ENCODE data around the gene METTL6. TPM values are rescaled to one million over a fixed set of nuclear protein-coding genes. Genes with fewer than 3 reads are reported as not detected.

Gene METTL6
- total RNA-seq, 1 donor from 2014 or later, result 15.2 TPM

DNA sequence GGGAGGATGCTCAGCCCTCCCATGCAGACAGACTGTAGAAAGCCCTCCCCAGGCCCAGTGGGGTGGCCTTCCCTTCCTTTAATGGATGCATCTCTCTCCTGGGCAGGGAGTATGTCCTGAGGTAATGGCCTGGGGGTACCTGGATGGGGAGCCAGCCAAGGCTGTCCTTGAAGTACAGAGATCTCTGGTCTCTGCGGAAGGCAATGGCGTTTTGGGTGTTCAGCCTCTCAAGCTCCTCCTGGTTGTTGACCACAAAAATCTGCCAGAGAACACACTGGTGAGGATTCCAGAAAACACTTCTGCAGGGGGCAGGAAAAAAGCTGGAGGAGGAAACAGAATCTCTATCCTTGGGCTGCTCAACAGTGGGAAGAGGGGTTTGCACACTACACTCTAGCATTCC, 29.0 kb upstream of the METTL6 start:
- H3K27me3 Mint-ChIP-seq, result no peaks in the 10 kb centered on the region
- H3K9me3 Mint-ChIP-seq, result peaks cover 4% of the 10 kb centered on the region
- intact Hi-C loops (cut with micrococcal nuclease), result no loop called here
- peaks cover 4% of the 10 kb centered on the region for H3K36me3 Mint-ChIP-seq (ENCODE audit: low read depth)
- DNase-seq, result no peak
- peaks cover 15% of the 10 kb centered on the region for H3K4me1 Mint-ChIP-seq
- H3K4me3 Mint-ChIP-seq, result no peak overlapping the region
- H3K27ac Mint-ChIP-seq, result no peak overlapping the region

- Mint-ChIP-seq H3K27me3 (no peaks in the 10 kb centered on the region), H3K27ac (no peak overlapping the region), H3K4me1 (peaks cover 12% of the 10 kb centered on the region), H3K9me3 (peaks cover 4% of the 10 kb centered on the region), H3K36me3 (ENCODE audit: low read depth) (peaks cover 6% of the 10 kb centered on the region), H3K4me3 (no peak overlapping the region)
- intact Hi-C loops (cut with micrococcal nuclease), result no loop called here
- no peak for DNase-seq
These were observed 28.4 kb upstream of the METTL6 start for GRCh38 chr3:15455756-15456155.

DNA sequence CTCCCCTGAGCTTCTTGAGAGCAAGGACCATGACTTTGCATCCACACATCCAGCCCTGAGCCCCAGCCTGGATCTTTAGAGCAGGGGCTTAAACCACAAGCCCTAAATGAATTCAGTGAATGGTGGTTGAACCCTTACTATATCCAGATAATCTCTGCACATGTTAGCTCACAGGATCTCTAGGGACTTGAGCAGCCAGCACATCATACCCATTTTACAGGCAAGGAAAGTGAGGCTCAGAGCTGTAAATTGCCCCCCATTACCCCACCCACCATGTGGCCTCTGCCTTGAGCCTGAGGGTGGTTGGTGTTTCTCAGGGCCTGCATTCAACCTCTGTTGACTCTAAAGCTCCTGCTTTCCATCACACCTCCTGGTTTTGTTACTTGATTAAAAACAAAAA, 27.6 kb upstream of the METTL6 start:
- Mint-ChIP-seq H3K9me3 (peaks cover 4% of the 10 kb centered on the region), H3K4me1 (peaks cover 7% of the 10 kb centered on the region), H3K27me3 (no peaks in the 10 kb centered on the region), H3K36me3 (ENCODE audit: low read depth) (peaks cover 9% of the 10 kb centered on the region), H3K4me3 (no peak overlapping the region), H3K27ac (no peak overlapping the region)
- DNase-seq, result no peak
- intact Hi-C loops (cut with micrococcal nuclease), result no loop called here

DNA sequence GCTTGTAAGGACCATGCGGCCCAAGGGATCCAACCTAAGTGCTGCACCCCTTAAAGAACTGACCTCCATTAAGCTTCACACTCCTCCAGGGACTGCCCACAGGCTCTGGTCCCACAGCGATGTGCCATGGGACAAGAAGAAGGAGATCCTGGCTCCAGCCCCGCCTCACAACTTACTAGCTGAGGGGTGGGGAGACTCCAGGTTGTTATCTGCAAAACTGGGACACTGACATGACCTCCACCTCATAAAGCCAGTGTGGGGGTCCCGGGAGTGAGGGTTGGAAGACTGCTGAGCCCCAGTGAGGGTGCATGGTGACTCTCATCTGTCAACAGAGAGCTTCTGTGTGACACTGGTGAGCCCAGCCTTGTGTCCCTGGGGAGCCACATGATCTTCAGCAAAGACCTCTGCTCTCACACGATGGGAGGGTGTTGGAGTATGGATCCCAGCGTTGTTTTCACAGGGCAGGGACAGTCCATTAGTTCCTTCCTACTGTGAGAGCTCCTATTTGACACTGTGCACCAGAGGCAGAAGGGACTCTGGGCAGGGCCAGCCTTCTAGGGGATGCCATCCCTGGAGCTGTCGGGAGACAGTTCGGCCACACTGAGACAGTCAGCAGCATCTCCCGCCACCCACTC, 26.8 kb upstream of the METTL6 start:
- intact Hi-C loops (cut with micrococcal nuclease), result no loop called here
- H3K4me1 Mint-ChIP-seq, result peaks cover 5% of the 10 kb centered on the region

DNA sequence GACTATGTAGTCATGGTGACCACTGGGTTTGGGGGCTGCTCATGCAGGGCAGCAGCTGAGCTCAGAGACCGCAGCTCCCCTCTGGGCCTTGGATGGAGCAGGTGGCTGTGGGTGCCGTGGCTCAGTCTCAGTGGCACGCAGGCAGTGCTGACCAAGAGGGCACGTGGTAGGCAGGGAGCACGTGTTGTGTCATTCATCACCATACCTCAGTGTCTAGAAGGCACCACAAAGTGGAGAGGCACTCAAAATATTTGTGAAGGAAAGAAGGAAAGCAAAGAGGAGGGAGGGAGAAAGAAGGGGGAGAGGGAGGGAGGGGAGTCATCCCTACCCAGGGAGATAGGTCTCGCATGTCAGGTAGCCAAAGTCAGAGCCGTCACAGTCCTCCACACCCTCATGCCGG, 26.2 kb upstream of the METTL6 start:
- H3K4me1 Mint-ChIP-seq, result peaks cover 5% of the 10 kb centered on the region

More for the DNA sequence above, 26.8 kb upstream of the METTL6 start:
- Mint-ChIP-seq H3K27me3 (no peaks in the 10 kb centered on the region), H3K27ac (no peak overlapping the region), H3K36me3 (ENCODE audit: low read depth) (peaks cover 9% of the 10 kb centered on the region), H3K9me3 (peaks cover 4% of the 10 kb centered on the region), H3K4me3 (no peak overlapping the region)
- DNase-seq, result no peak

GRCh38 chr3:15452961-15453360, 25.6 kb upstream of the METTL6 start:
- Mint-ChIP-seq H3K4me3 (no peak overlapping the region), H3K27me3 (no peaks in the 10 kb centered on the region), H3K36me3 (ENCODE audit: low read depth) (peaks cover 6% of the 10 kb centered on the region), H3K4me1 (peaks cover 2% of the 10 kb centered on the region), H3K27ac (no peak overlapping the region), H3K9me3 (no peaks in the 10 kb centered on the region)
- no peak for DNase-seq
- intact Hi-C loops (cut with micrococcal nuclease), result no loop called here

More for the DNA sequence above, 26.2 kb upstream of the METTL6 start:
- Mint-ChIP-seq H3K36me3 (ENCODE audit: low read depth) (peaks cover 9% of the 10 kb centered on the region), H3K4me3 (no peak overlapping the region), H3K9me3 (peaks cover 4% of the 10 kb centered on the region), H3K27me3 (no peaks in the 10 kb centered on the region), H3K27ac (no peak overlapping the region)
- DNase-seq, result no peak
- intact Hi-C loops (cut with micrococcal nuclease), result no loop called here

GRCh38 chr3:15452156-15452555, 24.8 kb upstream of the METTL6 start:
- H3K36me3 Mint-ChIP-seq (ENCODE audit: low read depth), result peaks cover 6% of the 10 kb centered on the region
- no peaks in the 10 kb centered on the region for H3K27me3 Mint-ChIP-seq
- intact Hi-C loops (cut with micrococcal nuclease), result no loop called here
- H3K27ac Mint-ChIP-seq, result no peak overlapping the region
- no peak overlapping the region for H3K4me3 Mint-ChIP-seq
- H3K4me1 Mint-ChIP-seq, result peaks cover 2% of the 10 kb centered on the region
- no peak for DNase-seq
- H3K9me3 Mint-ChIP-seq, result no peaks in the 10 kb centered on the region

GRCh38 chr3:15451216-15452113, 24.1 kb upstream of the METTL6 start:
- Mint-ChIP-seq H3K36me3 (ENCODE audit: low read depth) (peaks cover 6% of the 10 kb centered on the region), H3K4me1 (peaks cover 2% of the 10 kb centered on the region), H3K9me3 (no peaks in the 10 kb centered on the region), H3K27ac (no peak overlapping the region), H3K27me3 (no peaks in the 10 kb centered on the region), H3K4me3 (no peak overlapping the region)
- intact Hi-C loops (cut with micrococcal nuclease), result no loop called here
- DNase-seq, result no peak

DNA sequence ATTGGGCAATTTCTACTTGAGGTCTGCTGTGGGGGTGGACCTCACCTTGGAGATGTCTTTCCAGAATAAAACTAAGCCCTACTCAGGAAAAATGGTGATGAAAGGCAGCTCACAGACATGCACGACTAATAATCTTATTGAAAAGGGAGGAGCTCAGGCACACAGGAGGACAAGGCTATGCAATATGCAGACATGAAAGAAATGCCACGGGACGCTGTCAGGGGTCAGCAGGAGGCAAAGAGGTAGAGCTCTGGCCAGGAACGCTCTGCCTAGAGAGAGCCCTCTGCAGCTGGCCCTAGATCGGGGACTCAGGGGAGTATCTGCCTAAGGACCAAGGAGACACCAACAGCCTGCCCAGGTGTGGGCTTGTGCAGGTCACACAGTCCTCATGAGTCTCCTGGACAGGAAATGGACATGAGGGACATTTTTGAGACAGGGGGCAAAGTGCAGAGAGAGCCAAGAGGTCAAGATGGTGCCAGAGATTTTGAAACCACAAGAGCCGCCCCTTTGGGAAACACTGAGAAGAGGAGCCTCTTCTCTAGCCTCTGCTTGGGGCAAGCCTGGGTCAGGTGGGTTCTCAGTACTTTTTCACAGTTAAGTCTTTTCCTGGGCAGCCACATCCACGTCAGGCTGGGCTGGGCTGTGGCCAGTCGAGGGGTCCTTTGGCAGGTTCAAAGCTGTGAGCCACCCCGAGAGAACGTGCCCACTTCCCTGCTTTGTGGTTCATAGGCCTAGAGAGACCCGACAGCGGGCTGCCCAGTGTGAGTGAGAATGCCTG, 23.3 kb upstream of the METTL6 start:
- peak; percentile 50 for DNase-seq
- H3K27me3 Mint-ChIP-seq, result no peaks in the 10 kb centered on the region
- H3K27ac Mint-ChIP-seq, result no peak overlapping the region
- H3K36me3 Mint-ChIP-seq (ENCODE audit: low read depth), result peaks cover 6% of the 10 kb centered on the region
- no peaks in the 10 kb centered on the region for H3K9me3 Mint-ChIP-seq
- intact Hi-C loops (cut with micrococcal nuclease), result no loop called here
- H3K4me3 Mint-ChIP-seq, result no peak overlapping the region
- H3K4me1 Mint-ChIP-seq, result peaks cover 2% of the 10 kb centered on the region

GRCh38 chr3:15449489-15450224, 22.3 kb upstream of the METTL6 start:
- Mint-ChIP-seq H3K4me1 (peaks cover 2% of the 10 kb centered on the region), H3K27me3 (no peaks in the 10 kb centered on the region), H3K36me3 (ENCODE audit: low read depth) (peaks cover 11% of the 10 kb centered on the region), H3K9me3 (no peaks in the 10 kb centered on the region), H3K27ac (no peak overlapping the region), H3K4me3 (no peak overlapping the region)
- DNase-seq, result no peak
- intact Hi-C loops (cut with micrococcal nuclease), result no loop called here

- Mint-ChIP-seq H3K36me3 (ENCODE audit: low read depth) (peaks cover 51% of the 10 kb centered on the region), H3K9me3 (no peaks in the 10 kb centered on the region), H3K4me3 (no peak overlapping the region), H3K27me3 (no peaks in the 10 kb centered on the region), H3K4me1 (peaks cover 14% of the 10 kb centered on the region), H3K27ac (no peak overlapping the region)
- intact Hi-C loops (cut with micrococcal nuclease), result no loop called here
- DNase-seq, result no peak
These were observed 16.6 kb upstream of the METTL6 start for GRCh38 chr3:15443826-15444524.

GRCh38 chr3:15440891-15441290, 13.5 kb upstream of the METTL6 start:
- H3K4me1 Mint-ChIP-seq, result peaks cover 14% of the 10 kb centered on the region
- H3K27me3 Mint-ChIP-seq, result no peaks in the 10 kb centered on the region
- H3K27ac Mint-ChIP-seq, result no peak overlapping the region
- no peaks in the 10 kb centered on the region for H3K9me3 Mint-ChIP-seq
- no peak overlapping the region for H3K4me3 Mint-ChIP-seq
- no peak for DNase-seq
- peaks cover 79% of the 10 kb centered on the region for H3K36me3 Mint-ChIP-seq (ENCODE audit: low read depth)
- intact Hi-C loops (cut with micrococcal nuclease), result no loop called here

GRCh38 chr3:15439476-15439875, 12.1 kb upstream of the METTL6 start:
- H3K36me3 Mint-ChIP-seq (ENCODE audit: low read depth), result peaks cover 81% of the 10 kb centered on the region
- DNase-seq, result no peak
- peaks cover 14% of the 10 kb centered on the region for H3K4me1 Mint-ChIP-seq
- no peaks in the 10 kb centered on the region for H3K27me3 Mint-ChIP-seq
- no peak overlapping the region for H3K27ac Mint-ChIP-seq
- no peak overlapping the region for H3K4me3 Mint-ChIP-seq
- intact Hi-C loops (cut with micrococcal nuclease), result no loop called here
- H3K9me3 Mint-ChIP-seq, result no peaks in the 10 kb centered on the region
